ENCODE measurements around the gene RFX4. TPM values are rescaled to one million over a fixed set of nuclear protein-coding genes. Genes with fewer than 3 reads are reported as not detected.

RFX4 gene
- total and polyA plus RNA-seq, 12 donors: 0.08 TPM; not detected in 11

GRCh38 chr12:106644335-106645073, 61.7 kb downstream of the RFX4 start:
- DNase-seq: no peak
- intact Hi-C loops (cut with DNase I): no loop called here
- no peak for TF ChIP-seq POLR2A (IDR thresholded peaks at IDR 0.05)
- TF ChIP-seq CTCF (IDR thresholded peaks at IDR 0.05): no peak
- H3K27me3 ChIP-seq: peaks cover 8% of the 10 kb centered on the region
- 89 to 92% (median 89%) methylated on average over 16 of the region's 16 CpGs for WGBS, 4 donors
- no peaks in the 10 kb centered on the region for H3K9me3 ChIP-seq (replicated peaks in 1 of 3)
- H3K27ac ChIP-seq: no peak overlapping the region
- H3K4me1 ChIP-seq (replicated peaks in 1 of 2): no peaks in the 10 kb centered on the region
- no peaks in the 10 kb centered on the region for H3K36me3 ChIP-seq (replicated peaks in 1 of 2)
- H3K4me3 ChIP-seq: no peak overlapping the region

GRCh38 chr12:106645074-106645421, 62.2 kb downstream of the RFX4 start:
- Histone ChIP-seq H3K9me3 (replicated peaks in 1 of 3) (no peaks in the 10 kb centered on the region), H3K4me3 (no peak overlapping the region), H3K27ac (no peak overlapping the region), H3K4me1 (replicated peaks in 1 of 2) (no peaks in the 10 kb centered on the region), H3K27me3 (peaks cover 8% of the 10 kb centered on the region), H3K36me3 (replicated peaks in 1 of 2) (no peaks in the 10 kb centered on the region)
- peak in 1 of 7 donors; percentile 59 for DNase-seq
- WGBS, 4 donors: 83 to 87% (median 85%) methylated on average over 16 of the region's 16 CpGs
- no peak for TF ChIP-seq CTCF (IDR thresholded peaks at IDR 0.05)
- TF ChIP-seq POLR2A (IDR thresholded peaks at IDR 0.05): no peak
- intact Hi-C loops (cut with DNase I): no loop called here

- WGBS, 4 donors: 81 to 91% (median 87%) methylated on average over 6 of the region's 6 CpGs
- intact Hi-C loops (cut with DNase I): no loop called here
- H3K36me3 ChIP-seq (replicated peaks in 1 of 2): no peaks in the 10 kb centered on the region
- H3K4me1 ChIP-seq (replicated peaks in 1 of 2): no peaks in the 10 kb centered on the region
- DNase-seq: no peak
- TF ChIP-seq POLR2A (IDR thresholded peaks at IDR 0.05) (no peak), CTCF (IDR thresholded peaks at IDR 0.05) (no peak)
- H3K9me3 ChIP-seq (replicated peaks in 1 of 3): no peaks in the 10 kb centered on the region
- H3K27ac ChIP-seq: no peak overlapping the region
- peaks cover 8% of the 10 kb centered on the region for H3K27me3 ChIP-seq
- H3K4me3 ChIP-seq: no peak overlapping the region
Observed at GRCh38 chr12:106645465-106646330, 62.9 kb downstream of the RFX4 start.

GRCh38 chr12:106646472-106646871, 63.7 kb downstream of the RFX4 start:
- TF ChIP-seq CTCF (IDR thresholded peaks at IDR 0.05) (no peak), POLR2A (IDR thresholded peaks at IDR 0.05) (no peak)
- 83 to 88% (median 86%) methylated on average over 2 of the region's 2 CpGs for WGBS, 4 donors
- no peaks in the 10 kb centered on the region for H3K4me1 ChIP-seq (replicated peaks in 1 of 2)
- H3K4me3 ChIP-seq: no peak overlapping the region
- H3K27ac ChIP-seq: no peak overlapping the region
- H3K36me3 ChIP-seq (replicated peaks in 1 of 2): no peaks in the 10 kb centered on the region
- no peaks in the 10 kb centered on the region for H3K9me3 ChIP-seq (replicated peaks in 1 of 3)
- intact Hi-C loops (cut with DNase I): no loop called here
- H3K27me3 ChIP-seq: peaks cover 8% of the 10 kb centered on the region
- no peak for DNase-seq

Data from adrenal gland (tissue), 12 donors.